ENCODE data around the gene TCF7L2.

The TCF7L2 gene

DNA sequence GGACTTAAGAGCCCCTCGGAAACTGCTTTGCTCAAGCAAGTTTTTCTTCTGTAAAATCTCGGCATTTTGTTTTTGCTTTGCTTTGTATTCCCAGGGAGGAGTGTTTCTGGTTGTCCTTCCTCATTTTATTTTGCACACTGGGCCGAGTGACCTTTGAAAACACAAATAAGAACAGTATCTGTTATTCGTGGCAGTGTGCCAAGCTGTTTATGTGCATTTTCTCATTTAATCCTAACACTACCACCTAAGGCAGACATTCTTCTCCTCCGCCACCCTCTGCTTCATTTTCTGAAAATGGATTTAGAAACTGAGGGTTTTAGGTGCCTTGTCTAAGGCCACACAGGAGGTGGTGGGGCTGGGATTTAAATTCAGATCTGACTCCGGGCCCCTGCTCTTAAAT, 218.5 kb downstream of the TCF7L2 start:
- TF ChIP-seq GATA2 (IDR thresholded peaks at IDR 0.05; ENCODE audit: low read depth, low read length) (no peak), GATA3 (IDR thresholded peaks at IDR 0.05; ENCODE audit: low read depth, low read length) (no peak)

DNA sequence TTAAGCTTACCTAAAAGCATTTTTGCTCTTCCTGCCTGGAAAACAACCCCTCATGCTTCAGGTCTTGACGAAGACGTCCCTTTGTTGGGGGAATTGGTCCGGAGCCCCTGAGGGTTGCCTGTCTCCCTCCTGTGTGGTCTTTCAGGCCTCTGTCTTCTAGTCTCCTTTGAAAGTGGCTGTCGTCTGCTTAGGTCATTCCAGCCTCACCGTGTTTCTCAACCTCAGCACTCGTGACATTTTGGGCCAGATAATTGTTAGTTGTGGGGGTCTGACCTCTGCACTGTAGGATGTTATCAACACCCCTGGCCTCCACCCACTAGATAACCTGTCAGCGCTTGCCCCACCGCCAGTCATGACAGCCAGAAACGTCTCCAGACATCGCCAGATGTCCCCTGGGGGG, 219.1 kb downstream of the TCF7L2 start:
- TF ChIP-seq GATA2 (IDR thresholded peaks at IDR 0.05; ENCODE audit: low read depth, low read length), result no peak
- TF ChIP-seq GATA3 (IDR thresholded peaks at IDR 0.05; ENCODE audit: low read depth, low read length), result no peak

DNA sequence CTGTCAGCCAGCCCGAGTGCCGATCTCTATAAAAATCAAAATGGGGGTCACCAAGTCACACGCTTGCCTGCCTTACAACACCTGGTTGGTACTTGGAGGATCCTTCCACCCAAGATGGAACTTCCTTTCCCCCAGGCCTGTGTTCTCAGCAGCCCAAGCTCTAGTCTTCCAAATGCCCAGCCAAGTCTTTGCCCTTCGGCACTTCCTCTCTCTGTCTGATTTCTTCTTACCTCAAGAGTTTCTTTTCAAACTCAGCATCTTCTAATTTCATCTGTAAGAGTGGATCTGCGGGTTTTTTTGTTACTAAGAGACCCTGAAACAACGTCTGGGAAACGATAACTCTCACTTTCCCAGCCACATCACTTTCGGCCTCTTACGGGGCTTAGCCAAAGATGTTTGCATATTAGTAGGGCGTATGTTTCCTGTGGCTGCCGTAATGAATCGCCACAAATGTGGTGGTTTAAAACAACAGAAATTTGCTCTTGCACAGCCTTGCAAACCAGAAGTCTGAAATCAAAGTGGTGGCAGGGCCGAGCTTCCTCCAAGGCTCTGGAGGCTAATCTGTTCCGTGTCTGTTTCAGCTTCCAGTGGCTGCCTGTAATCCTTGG, 219.9 kb downstream of the TCF7L2 start:
- no peak for TF ChIP-seq GATA2 (IDR thresholded peaks at IDR 0.05; ENCODE audit: low read depth, low read length)
- no peak for TF ChIP-seq GATA3 (IDR thresholded peaks at IDR 0.05; ENCODE audit: low read depth, low read length)

DNA sequence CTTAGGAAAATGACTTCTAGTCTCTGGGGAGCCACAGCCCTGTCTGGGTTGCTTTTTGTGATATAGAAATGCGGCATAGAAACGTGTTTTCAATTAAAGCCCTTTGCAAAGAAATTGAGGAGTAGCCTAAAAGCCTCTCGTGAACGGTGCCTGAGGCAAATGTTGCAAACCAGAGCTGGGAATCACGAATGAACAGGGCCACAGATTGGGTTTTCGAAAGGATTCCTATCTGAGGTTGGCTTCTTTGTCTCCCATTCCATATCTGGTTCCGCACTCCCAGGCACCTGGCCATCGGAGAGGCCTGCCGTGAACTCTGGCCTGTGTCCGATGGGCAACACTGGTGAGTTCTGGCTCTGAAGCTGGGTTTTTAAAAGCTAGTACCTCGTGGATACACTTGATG, 221.6 kb downstream of the TCF7L2 start:
- TF ChIP-seq GATA3 (IDR thresholded peaks at IDR 0.05; ENCODE audit: low read depth, low read length) (no peak), GATA2 (IDR thresholded peaks at IDR 0.05; ENCODE audit: low read depth, low read length) (0 out of 2 replicates have a peak, but pooled peaks have one; percentile 13)

DNA sequence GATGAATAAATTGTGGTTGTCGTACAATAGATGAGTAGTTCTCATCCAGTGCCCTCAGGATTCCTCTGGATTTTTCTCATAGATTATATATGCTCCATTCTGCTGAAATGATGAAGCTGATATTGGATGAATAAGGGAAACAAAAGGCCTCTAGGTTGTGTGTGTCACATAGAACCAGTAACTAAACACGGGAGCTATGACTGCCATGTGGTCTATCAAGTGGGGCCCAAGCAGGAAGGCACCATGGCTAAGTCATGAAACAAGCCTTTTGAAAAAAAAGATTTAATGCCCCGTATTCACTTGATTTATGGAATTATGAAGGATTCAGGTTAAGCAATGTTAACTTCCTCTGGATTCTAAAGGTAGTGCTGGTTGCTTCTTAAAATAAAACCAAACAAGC, 225.1 kb downstream of the TCF7L2 start:
- TF ChIP-seq GATA3 (IDR thresholded peaks at IDR 0.05; ENCODE audit: low read depth, low read length) (no peak), GATA2 (IDR thresholded peaks at IDR 0.05; ENCODE audit: low read depth, low read length) (no peak)

DNA sequence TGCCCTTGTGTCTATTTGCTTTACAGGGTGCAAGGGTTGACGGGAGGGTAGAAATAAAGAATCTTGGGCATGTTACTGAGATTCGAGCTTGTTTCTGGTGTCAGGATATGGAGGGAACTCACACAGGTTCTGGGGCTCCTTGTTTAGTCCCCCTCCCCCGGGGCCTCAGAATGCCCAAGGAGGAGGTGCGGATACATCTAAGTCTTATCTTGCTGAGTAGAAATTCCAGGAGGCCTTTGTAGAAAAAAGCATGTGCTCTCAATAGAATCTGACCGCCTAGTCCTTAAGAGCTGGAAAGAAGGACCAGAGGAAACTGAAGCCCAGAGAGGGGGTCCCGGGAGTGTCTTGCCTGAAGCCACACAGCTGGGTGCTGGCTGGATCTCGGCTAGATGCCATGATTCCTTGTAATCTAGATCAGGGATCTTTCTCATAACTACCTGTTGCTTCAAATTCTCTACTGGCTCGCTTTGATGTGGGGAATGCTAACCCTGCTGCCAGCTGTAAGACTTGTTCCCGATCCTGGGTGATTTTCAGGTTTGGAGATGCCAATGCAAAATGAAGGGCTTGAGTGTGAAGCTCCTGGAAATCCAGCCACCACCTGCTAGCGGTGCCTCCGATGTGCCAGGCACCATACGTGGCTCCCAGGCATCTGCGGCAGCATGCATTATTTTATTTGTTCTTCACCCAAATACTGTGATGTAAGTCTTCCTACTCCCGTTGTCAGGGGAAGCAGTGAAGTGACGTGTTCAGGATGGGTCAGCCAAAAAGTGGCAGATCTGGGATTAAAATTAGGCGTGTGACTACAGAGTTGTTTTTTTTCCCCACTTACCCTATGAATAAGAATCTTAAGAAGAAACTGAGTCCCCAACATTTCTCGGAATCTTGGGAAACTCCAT, 226.0 kb downstream of the TCF7L2 start:
- TF ChIP-seq GATA3 (IDR thresholded peaks at IDR 0.05; ENCODE audit: low read depth, low read length) (no peak), GATA2 (IDR thresholded peaks at IDR 0.05; ENCODE audit: low read depth, low read length) (no peak)

DNA sequence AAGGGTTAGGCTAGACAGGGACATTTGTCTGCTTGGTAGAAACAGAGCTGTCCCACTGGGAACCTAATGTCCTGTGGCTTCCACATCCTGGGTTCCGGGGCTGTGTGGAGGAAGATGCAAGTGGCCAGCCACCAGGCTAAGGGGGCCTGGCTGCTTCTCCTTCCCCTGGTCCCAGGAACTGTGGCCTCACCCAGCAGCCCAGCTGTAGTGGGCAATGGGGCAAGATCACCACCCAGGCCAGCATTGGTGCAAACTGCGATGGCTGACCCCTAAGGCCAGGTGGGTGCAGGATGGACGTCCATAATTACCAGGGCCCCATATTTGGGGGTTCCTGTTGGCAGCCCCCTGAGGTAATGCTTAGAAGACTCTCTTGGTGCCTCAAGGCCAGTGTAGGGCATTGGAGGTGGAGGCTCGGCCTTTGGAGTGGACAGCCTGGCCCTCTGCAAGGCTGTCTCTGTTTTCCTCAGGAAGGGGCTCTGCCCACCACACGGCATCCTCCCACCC, 226.7 kb downstream of the TCF7L2 start:
- TF ChIP-seq GATA2 (IDR thresholded peaks at IDR 0.05; ENCODE audit: low read depth, low read length) (no peak), GATA3 (IDR thresholded peaks at IDR 0.05; ENCODE audit: low read depth, low read length) (no peak)

DNA sequence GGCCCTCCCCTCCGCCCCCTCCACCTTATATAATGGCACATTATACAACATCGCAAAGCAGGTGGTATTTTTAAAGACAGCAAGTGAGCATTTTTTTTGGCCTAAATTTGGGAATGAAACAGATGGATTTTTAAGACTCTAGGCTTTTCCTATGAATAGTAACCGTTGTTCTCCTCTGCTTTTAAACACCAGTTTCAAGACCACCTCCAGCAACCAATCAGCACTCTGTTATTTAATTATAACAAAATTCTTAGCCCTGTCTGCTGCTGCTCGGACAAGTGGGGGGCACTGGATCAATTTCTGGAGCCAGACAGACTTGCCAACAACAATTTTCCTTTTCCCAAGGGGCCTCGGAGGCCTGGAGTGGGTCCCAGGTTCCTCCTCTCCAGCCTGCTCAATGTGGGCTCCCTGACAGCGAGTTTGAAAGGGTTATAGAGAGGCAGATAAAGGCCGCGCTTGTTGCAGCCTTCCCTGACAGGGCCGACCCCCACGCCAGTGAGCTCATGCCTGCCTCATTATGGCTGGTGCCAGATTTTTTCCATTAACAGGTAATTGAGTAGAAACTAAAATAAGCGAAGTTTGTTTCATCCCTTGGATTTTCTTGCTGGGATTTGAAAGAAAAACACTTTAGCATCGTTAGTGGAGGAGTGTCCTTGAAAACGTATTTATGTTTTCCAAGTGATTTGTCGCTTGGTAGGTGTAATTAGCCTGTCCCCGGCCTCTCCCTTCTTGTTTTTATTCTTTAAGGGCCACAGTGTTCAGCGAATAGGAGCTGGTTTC, 227.3 kb downstream of the TCF7L2 start:
- TF ChIP-seq GATA3 (IDR thresholded peaks at IDR 0.05; ENCODE audit: low read depth, low read length), result no peak
- no peak for TF ChIP-seq GATA2 (IDR thresholded peaks at IDR 0.05; ENCODE audit: low read depth, low read length)

DNA sequence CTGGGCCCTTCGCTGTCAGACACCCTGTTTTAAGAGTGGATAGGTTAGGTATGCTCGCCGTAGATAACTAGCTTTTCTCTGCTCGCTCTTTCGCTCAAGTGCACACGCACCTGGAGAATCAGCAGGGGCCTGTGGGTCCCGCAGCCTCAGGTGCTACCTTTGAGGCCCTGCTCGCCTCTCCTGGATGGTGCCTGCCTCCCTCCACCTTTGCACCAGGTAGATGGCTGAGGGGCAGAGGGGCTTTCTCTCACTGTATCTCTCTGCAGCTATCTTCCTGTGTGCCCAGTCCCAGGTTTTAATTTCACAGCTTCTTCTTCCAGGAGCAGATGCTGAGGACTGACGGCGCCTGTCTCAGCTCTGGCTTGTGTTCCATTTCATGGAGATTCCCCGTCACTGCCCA, 227.9 kb downstream of the TCF7L2 start:
- TF ChIP-seq GATA2 (IDR thresholded peaks at IDR 0.05; ENCODE audit: low read depth, low read length), result no peak
- TF ChIP-seq GATA3 (IDR thresholded peaks at IDR 0.05; ENCODE audit: low read depth, low read length), result no peak

DNA sequence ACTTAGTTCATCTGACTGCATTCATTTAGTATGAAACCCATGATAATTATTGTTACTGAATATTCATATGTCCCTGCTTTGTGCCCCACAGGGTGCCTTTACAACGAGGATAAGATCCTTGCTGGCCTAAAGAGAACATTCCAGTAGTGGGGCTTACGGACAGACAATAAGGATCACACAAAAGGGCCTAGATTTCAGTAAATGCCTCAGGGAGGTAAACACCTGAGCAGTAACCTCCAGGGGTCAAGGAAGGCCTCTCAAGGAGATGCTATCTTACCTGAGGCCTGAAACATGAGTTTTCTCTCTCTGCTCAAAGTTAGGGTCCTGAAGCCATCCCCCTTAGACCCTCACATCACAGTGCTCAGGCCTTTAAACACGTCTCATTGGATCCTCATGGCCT, 228.7 kb downstream of the TCF7L2 start:
- TF ChIP-seq GATA2 (IDR thresholded peaks at IDR 0.05; ENCODE audit: low read depth, low read length) (no peak), GATA3 (IDR thresholded peaks at IDR 0.05; ENCODE audit: low read depth, low read length) (no peak)

DNA sequence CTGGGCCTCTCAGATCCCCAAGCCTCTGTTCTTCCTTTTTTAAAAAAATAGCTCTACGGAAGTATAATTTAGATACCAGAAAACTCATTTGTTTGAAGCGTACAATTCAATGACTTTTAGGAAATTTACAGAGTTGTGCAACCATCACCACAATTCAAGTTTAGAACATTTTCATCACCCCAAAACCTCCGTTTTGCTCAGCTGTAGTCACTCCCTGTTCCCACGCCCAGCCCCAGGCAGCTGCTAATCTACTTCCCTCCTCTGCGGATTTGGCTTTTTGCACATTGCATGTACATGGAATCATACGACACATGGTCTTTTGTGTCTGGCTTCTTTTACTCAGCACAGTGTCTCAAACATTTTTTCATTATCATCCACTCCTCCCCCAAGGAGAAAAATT, 229.2 kb downstream of the TCF7L2 start:
- TF ChIP-seq GATA2 (IDR thresholded peaks at IDR 0.05; ENCODE audit: low read depth, low read length), result no peak
- no peak for TF ChIP-seq GATA3 (IDR thresholded peaks at IDR 0.05; ENCODE audit: low read depth, low read length)

DNA sequence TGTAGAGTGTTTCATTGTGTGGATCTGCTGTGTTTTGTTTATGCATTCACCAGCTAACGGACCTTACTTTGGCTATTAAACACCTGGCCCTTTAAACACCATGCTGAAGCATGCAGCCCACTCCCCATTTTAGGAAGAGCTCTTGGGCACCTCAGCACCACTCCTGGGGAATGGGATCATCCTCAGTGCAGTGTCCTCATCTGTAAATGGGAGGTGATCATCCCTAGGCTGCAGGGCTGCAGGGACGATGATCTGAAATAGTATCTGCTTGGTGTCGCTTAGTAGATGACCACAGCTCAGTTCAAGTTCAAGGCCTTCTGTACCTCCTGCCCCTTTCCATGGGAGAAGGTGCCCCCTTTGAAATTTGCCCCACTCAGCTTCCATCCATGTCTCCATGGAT, 229.9 kb downstream of the TCF7L2 start:
- TF ChIP-seq GATA3 (IDR thresholded peaks at IDR 0.05; ENCODE audit: low read depth, low read length), result no peak
- no peak for TF ChIP-seq GATA2 (IDR thresholded peaks at IDR 0.05; ENCODE audit: low read depth, low read length)

DNA sequence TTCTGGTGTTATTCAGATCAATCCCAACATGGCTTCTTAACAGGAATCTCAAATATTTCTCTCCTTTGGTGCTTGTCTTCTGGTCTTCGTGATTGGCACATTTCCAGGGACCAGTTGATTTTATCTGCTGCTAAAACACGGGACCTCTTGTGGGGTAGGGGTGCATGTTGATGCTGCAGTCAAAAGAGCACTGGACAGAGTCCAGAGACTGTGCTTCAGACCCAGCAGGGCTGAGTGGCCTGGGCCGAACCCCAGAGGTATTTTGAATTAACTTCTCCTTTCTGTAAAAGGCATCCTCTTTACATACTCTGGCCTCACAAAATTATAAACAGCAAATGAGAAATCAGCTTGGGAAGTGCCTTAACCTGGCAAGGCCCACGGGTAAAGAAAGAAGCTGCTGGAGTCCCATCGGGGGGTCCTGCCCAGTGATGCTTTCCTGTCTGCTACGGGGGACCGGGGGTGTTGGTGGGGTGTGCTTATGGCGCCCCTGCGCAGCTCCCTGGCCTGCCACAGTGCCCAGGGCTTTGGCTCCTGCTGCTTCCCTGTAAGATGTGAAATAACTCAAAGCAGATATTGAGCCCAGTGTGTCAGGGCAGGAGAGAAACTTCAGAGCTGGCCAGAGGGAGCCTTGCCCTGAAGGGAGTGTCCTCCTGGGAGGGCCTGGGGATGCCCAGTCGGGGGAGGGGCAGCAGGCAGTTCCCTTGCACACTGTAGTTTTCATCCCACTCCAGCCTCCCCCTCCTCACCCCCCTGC, 230.5 kb downstream of the TCF7L2 start:
- TF ChIP-seq GATA2 (IDR thresholded peaks at IDR 0.05; ENCODE audit: low read depth, low read length) (peak; percentile 69), GATA3 (IDR thresholded peaks at IDR 0.05; ENCODE audit: low read depth, low read length) (peak; percentile 59)

Measured in SH-SY5Y (cell line).